IPS-18c (cell line): Measurements from ENCODE around the gene DACT2.
"Not testable (repeated sequence)": the region's sequence is repeated elsewhere in the genome, so short reads cannot be mapped to it uniquely, and the experiment has no call there.

Experiments used
- H3K4me3 ChIP-seq: 2 replicates; pipeline ENCODE4 v1.7.0; 2013; ENCODE audit warnings: low read depth, mild to moderate bottlenecking, low read length, moderate library complexity; ENCODE audit not compliant: insufficient read depth
- H3K9me3 ChIP-seq: one replicate; pipeline ENCODE4 v1.6.1; 2013; ENCODE audit warnings: mild to moderate bottlenecking, low read length, moderate library complexity; ENCODE audit not compliant: control insufficient read depth, insufficient read depth

Gene DACT2

GRCh38 chr6:168281826-168282225 lies 37.8 kb downstream of the DACT2 start:
- H3K9me3 ChIP-seq = no peaks in the 10 kb centered on the region
- H3K4me3 ChIP-seq = no peak overlapping the region

GRCh38 chr6:168281314-168281713 lies 38.3 kb downstream of the DACT2 start:
- H3K9me3 ChIP-seq = not testable (repeated sequence)

GRCh38 chr6:168280899-168281245 lies 38.7 kb downstream of the DACT2 start:
- Histone ChIP-seq H3K9me3 (no peaks in the 10 kb centered on the region), H3K4me3 (no peak overlapping the region)

More at GRCh38 chr6:168281314-168281713, 38.3 kb downstream of the DACT2 start:
- not testable (repeated sequence) for H3K4me3 ChIP-seq

GRCh38 chr6:168280020-168280898 lies 39.3 kb downstream of the DACT2 start:
- Histone ChIP-seq H3K9me3 (no peaks in the 10 kb centered on the region), H3K4me3 (no peak overlapping the region)

- no peaks in the 10 kb centered on the region for H3K9me3 ChIP-seq
- no peak overlapping the region for H3K4me3 ChIP-seq
These were observed 40.1 kb downstream of the DACT2 start for GRCh38 chr6:168279403-168279935.

- Histone ChIP-seq H3K9me3 (no peaks in the 10 kb centered on the region), H3K4me3 (no peak overlapping the region)
These were observed 40.7 kb downstream of the DACT2 start for GRCh38 chr6:168278904-168279303.

GRCh38 chr6:168277274-168277669 lies 42.3 kb downstream of the DACT2 start:
- H3K9me3 ChIP-seq = no peaks in the 10 kb centered on the region

GRCh38 chr6:168276576-168277273 lies 42.9 kb downstream of the DACT2 start:
- Histone ChIP-seq H3K4me3 (no peak overlapping the region), H3K9me3 (no peaks in the 10 kb centered on the region)

More at GRCh38 chr6:168277274-168277669, 42.3 kb downstream of the DACT2 start:
- H3K4me3 ChIP-seq = no peak overlapping the region

- Histone ChIP-seq H3K4me3 (no peak overlapping the region), H3K9me3 (no peaks in the 10 kb centered on the region)
These were observed 44.4 kb downstream of the DACT2 start for GRCh38 chr6:168275168-168275567.

- Histone ChIP-seq H3K9me3 (no peaks in the 10 kb centered on the region), H3K4me3 (no peak overlapping the region)
These were observed 45.3 kb downstream of the DACT2 start for GRCh38 chr6:168274037-168274952.

GRCh38 chr6:168273441-168274036 lies 46.0 kb downstream of the DACT2 start:
- Histone ChIP-seq H3K4me3 (no peak overlapping the region), H3K9me3 (no peaks in the 10 kb centered on the region)

- H3K9me3 ChIP-seq = no peaks in the 10 kb centered on the region
- no peak overlapping the region for H3K4me3 ChIP-seq
These were observed 46.9 kb downstream of the DACT2 start for GRCh38 chr6:168272415-168273325.

GRCh38 chr6:168270274-168271172 lies 49.1 kb downstream of the DACT2 start:
- Histone ChIP-seq H3K9me3 (no peaks in the 10 kb centered on the region), H3K4me3 (no peak overlapping the region)

- H3K9me3 ChIP-seq = no peaks in the 10 kb centered on the region
- H3K4me3 ChIP-seq = no peak overlapping the region
These were observed 49.9 kb downstream of the DACT2 start for GRCh38 chr6:168269455-168270243.
